IMR-90 (cell line): ENCODE data around the gene LILRA6. TPM values are rescaled to one million over a fixed set of nuclear protein-coding genes. Genes with fewer than 3 reads are reported as not detected.

Experiments
- ATAC-seq: fragments of 200-7000 bp; cut with Tn5 transposase; 2 replicates; pipeline ENCODE4 v1.9.1; 2020; ENCODE audit warnings: low read depth, mild to moderate bottlenecking, moderate library complexity
- BruUV-seq: library from RNA; stranded (reverse); fragments of 400-500 nt; replicated peaks from 2 replicates; lab custom pipeline; 2021; lab: Mats Ljungman, UMichigan
- CTCF ChIA-PET: fragments of 300-600 bp; formaldehyde crosslinking; extraction: SDS; loops from one replicate; lab custom pipeline; 2021; ENCODE audit warnings: antibody characterized with exemption; lab: Yijun Ruan, JAX
- POLR2A ChIA-PET: fragments of 300-600 bp; sonication (Branson Sonifier 250); formaldehyde crosslinking; loops from one replicate; lab custom pipeline; 2022; ENCODE audit warnings: antibody characterized with exemption; ENCODE audit not compliant: unreplicated experiment; lab: Charles Lee
- DNase-seq: peaks from one replicate; pipeline ENCODE4 v3.0.0; 2013
- H2AFZ ChIP-seq: replicated peaks from 2 replicates; pipeline ENCODE3; 2013; ENCODE audit warnings: low read length, mild to moderate bottlenecking; ENCODE audit not compliant: poor library complexity
- H2AK5ac ChIP-seq: 2 replicates; pipeline ENCODE4 v1.6.1; 2013; ENCODE audit warnings: low read depth, low read length, inconsistent platforms
- H2AK9ac ChIP-seq: replicated peaks from 2 replicates; pipeline ENCODE3; 2013; ENCODE audit warnings: mild to moderate bottlenecking, low read depth, low read length, moderate library complexity; ENCODE audit not compliant: poor library complexity
- H2BK120ac ChIP-seq: 2 replicates; pipeline ENCODE4 v1.6.1; 2013; ENCODE audit warnings: low read depth, low read length, inconsistent platforms
- H2BK15ac ChIP-seq: 3 replicates; pipeline ENCODE4 v1.6.1; 2013; ENCODE audit warnings: low read depth, low read length, inconsistent platforms
- H2BK20ac ChIP-seq: 2 replicates; pipeline ENCODE4 v1.6.1; 2013; ENCODE audit warnings: low read depth, mild to moderate bottlenecking, inconsistent platforms, low read length, moderate library complexity
- H2BK5ac ChIP-seq: 2 replicates; pipeline ENCODE4 v1.6.1; 2013; ENCODE audit warnings: mild to moderate bottlenecking, low read depth, low read length, inconsistent platforms; ENCODE audit not compliant: poor library complexity, severe bottlenecking
- H3K14ac ChIP-seq: replicated peaks from 2 replicates; pipeline ENCODE4 v1.6.1; 2013; ENCODE audit warnings: low read depth, low read length, inconsistent platforms
- H3K18ac ChIP-seq: 2 replicates; pipeline ENCODE4 v1.6.1; 2013; ENCODE audit warnings: low read depth, low read length, control low read depth
- H3K23ac ChIP-seq: 2 replicates; pipeline ENCODE4 v1.6.1; 2013; ENCODE audit warnings: low read depth, low read length, inconsistent platforms
- H3K27ac ChIP-seq: 2 replicates; pipeline ENCODE4 v1.5.1; 2013; ENCODE audit warnings: mild to moderate bottlenecking, control low read depth, low read length; ENCODE audit not compliant: insufficient read depth
- H3K27me3 ChIP-seq: 2 replicates; pipeline ENCODE4 v1.6.1; 2013; ENCODE audit warnings: low read length; ENCODE audit not compliant: control insufficient read depth, insufficient read depth
- H3K36me3 ChIP-seq: 2 replicates; pipeline ENCODE4 v1.6.1; 2013; ENCODE audit warnings: low read length, mixed read lengths; ENCODE audit not compliant: control insufficient read depth, insufficient read depth
- H3K4ac ChIP-seq: 2 replicates; pipeline ENCODE4 v1.6.1; 2013; ENCODE audit warnings: low read depth, low read length, inconsistent platforms
- H3K4me1 ChIP-seq: 2 replicates; pipeline ENCODE4 v1.6.1; 2013; ENCODE audit warnings: low read length, mixed read lengths; ENCODE audit not compliant: control insufficient read depth, insufficient read depth
- H3K4me2 ChIP-seq: 2 replicates; pipeline ENCODE4 v1.6.1; 2013; ENCODE audit warnings: low read depth, mild to moderate bottlenecking, control low read depth, low read length, moderate library complexity
- H3K4me3 ChIP-seq: 2 replicates; pipeline ENCODE4 v1.5.1; 2013; ENCODE audit warnings: low read depth, mild to moderate bottlenecking, control low read depth, low read length, moderate library complexity; ENCODE audit not compliant: insufficient read depth
- H3K56ac ChIP-seq: 2 replicates; pipeline ENCODE4 v1.6.1; 2013; ENCODE audit warnings: low read length, inconsistent platforms; ENCODE audit not compliant: insufficient read depth; ENCODE audit errors: extremely low read depth
- H3K79me1 ChIP-seq, 2 experiments: 2 replicates each; pipeline ENCODE4 v1.6.1; 2013; ENCODE audit warnings: low read length in 2 of 2, inconsistent platforms in 1 of 2, low read depth in 1 of 2
- H3K9ac ChIP-seq: 2 replicates; pipeline ENCODE4 v1.6.1; 2013; ENCODE audit warnings: low read depth, low read length, control low read depth
- H3K9me1 ChIP-seq: 2 replicates; pipeline ENCODE4 v1.6.1; 2013; ENCODE audit warnings: low read length, inconsistent platforms; ENCODE audit not compliant: insufficient read depth
- H3K9me3 ChIP-seq: 2 replicates; pipeline ENCODE4 v1.6.1; 2013; ENCODE audit warnings: low read length; ENCODE audit not compliant: control insufficient read depth, insufficient read depth
- H4K20me1 ChIP-seq: 2 replicates; pipeline ENCODE4 v1.6.1; 2013; ENCODE audit warnings: low read length, inconsistent platforms; ENCODE audit not compliant: insufficient read depth
- H4K5ac ChIP-seq: 2 replicates; pipeline ENCODE4 v1.6.1; 2013; ENCODE audit warnings: mild to moderate bottlenecking, low read depth, low read length, control low read depth
- H4K8ac ChIP-seq, 2 experiments: 2 replicates each; pipeline ENCODE4 v1.6.1; 2013; ENCODE audit warnings: low read depth in 2 of 2, low read length in 2 of 2, control low read depth in 1 of 2, inconsistent platforms in 1 of 2
- H4K91ac ChIP-seq: 2 replicates; pipeline ENCODE4 v1.6.1; 2013; ENCODE audit warnings: low read depth, low read length, inconsistent platforms; ENCODE audit not compliant: insufficient read depth
- BHLHE40 ChIP-seq: fragments of 150-350 bp; IDR thresholded peaks from 2 replicates; pipeline ENCODE4 v1.6.1; 2016; ENCODE audit warnings: mild to moderate bottlenecking, low read depth, low read length
- CEBPB ChIP-seq: IDR thresholded peaks from 2 replicates; pipeline ENCODE4 v1.6.1; 2012; ENCODE audit warnings: low read depth, low read length, improper control_type of control experiment
- ELK1 ChIP-seq: fragments of 150-350 bp; IDR thresholded peaks from 2 replicates; pipeline ENCODE4 v1.6.1; 2016; ENCODE audit warnings: low read depth, mild to moderate bottlenecking, low read length, moderate library complexity, borderline replicate concordance
- FOS ChIP-seq: fragments of 150-350 bp; IDR thresholded peaks from 2 replicates; pipeline ENCODE4 v1.6.1; 2016; ENCODE audit warnings: low read depth, low read length
- MAFK ChIP-seq: IDR thresholded peaks from 2 replicates; pipeline ENCODE4 v1.6.1; 2012; ENCODE audit warnings: low read depth, low read length, improper control_type of control experiment
- POLR2A ChIP-seq: IDR thresholded peaks from 2 replicates; pipeline ENCODE4 v1.6.1; 2012; ENCODE audit warnings: mild to moderate bottlenecking, low read depth, low read length
- RCOR1 ChIP-seq: IDR thresholded peaks from 2 replicates; pipeline ENCODE4 v1.6.1; 2012; ENCODE audit warnings: mild to moderate bottlenecking, low read length, improper control_type of control experiment; ENCODE audit not compliant: insufficient replicate concordance
- RFX5 ChIP-seq: IDR thresholded peaks from 2 replicates; pipeline ENCODE4 v1.8.0; 2012; ENCODE audit warnings: low read depth, mild to moderate bottlenecking, low read length, moderate library complexity
- WGBS, 2 experiments: methylation state at CpG; one replicate each; pipeline versions ENCODE4 v1.1.5 to v1.1.7; 2013; ENCODE audit warnings: missing lambda C conversion rate in 2 of 2; ENCODE audit not compliant: insufficient read length in 1 of 2; ENCODE audit errors: extremely low coverage in 2 of 2; 5-methylcytosine and 5-hydroxymethylcytosine counted together
- dilution Hi-C: fragments of 300-500 bp; cut with HindIII; formaldehyde crosslinking; loops from one replicate; pipeline ENCODE4 v1.14.3; 2018; ENCODE audit warnings: low sequenced_read_pairs; ENCODE audit not compliant: unreplicated experiment
- in situ Hi-C: fragments of 300-500 bp; cut with MboI; formaldehyde crosslinking; loops from 3 replicates; pipeline ENCODE4 v1.14.3; 2019; ENCODE audit warnings: low sequenced_read_pairs, inconsistent platforms, mixed read lengths
- intact Hi-C: fragments of 100-400 bp; cut with micrococcal nuclease; formaldehyde crosslinking; loops from 2 replicates; pipeline ENCODE4 v1.10.0; 2022
- polyA plus RNA-seq, 3 experiments: library from polyadenylated mRNA; depleted of rRNA; stranded (reverse); fragments of >200 nt; gene quantifications; 2 replicates each; pipeline ENCODE4 v1.2.3, GENCODE V29; 2012; ENCODE audit warnings: low replicate concordance in 1 of 3
- total RNA-seq: library from RNA; depleted of rRNA; stranded (reverse); fragments of >200 nt; gene quantifications from 2 replicates; pipeline ENCODE4 v1.2.3, GENCODE V29; 2012
- TF ChIP-seq, protein P1 (sequence below): conservative IDR thresholded peaks from 2 replicates; pipeline ENCODE4 v1.5.1; 2012; ENCODE audit warnings: mild to moderate bottlenecking, low read depth, low read length, improper control_type of control experiment

The LILRA6 gene
- total and polyA plus RNA-seq, 2 of the 4 experiments (the other 2 are of a cell fraction) = not detected

DNA sequence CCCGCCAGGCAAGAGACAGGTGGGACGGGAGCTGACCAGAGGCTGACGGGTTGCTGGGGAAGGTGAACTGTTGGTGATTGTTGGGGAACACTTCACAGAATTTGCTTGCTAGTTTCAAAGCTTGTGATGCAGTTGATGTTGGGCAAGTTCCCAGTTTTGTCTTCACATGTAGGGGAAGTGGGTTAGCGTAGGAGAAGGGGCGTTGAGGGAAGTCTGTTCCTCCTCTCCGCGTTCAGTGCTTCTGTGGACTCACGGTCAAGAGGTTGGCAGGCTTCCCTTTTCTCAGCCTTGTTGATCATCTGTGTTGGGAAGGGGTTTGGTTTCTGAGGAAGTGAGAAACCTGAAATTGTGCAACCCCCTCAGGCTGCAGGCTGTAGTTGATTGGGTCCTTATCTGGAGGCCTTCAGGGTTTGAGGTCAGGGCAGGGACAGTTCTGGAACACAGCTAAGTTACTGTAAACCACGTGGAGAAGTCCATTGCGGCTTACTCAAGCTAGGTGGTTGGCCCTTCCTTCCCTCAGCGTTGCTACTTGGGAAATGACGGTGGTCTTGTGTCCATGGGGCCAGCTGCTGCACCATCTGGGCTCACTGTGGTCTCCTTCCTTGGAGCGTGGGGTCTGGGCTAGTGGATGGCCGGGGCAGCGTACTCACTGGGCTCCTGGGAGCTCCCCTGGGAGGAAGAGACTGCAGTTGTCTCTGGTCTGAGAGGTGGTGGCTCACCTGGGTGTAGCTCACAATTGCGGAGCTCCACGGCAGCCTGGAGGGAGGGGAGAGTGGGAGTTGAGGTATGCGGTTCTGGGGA lies 34.4 kb downstream of the LILRA6 start (continued):
- TF ChIP-seq CEBPB (peak; percentile 88), RCOR1 (no peak)

DNA sequence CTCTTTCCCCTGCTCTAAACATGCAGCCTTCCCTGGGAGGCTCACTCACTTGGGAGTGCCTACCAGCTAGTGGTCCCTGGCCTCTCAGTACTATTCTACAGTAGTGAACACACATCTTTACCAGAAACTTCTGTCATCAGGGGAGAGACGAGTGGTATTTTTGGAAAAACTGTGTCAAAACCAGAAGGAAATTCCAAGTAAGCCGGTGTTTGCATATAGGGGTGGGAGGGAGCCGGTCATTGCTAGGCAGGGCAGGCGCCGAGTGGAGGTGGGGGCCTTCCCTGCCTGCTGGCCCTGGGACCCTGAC lies 35.0 kb downstream of the LILRA6 start:
- Histone ChIP-seq H2BK5ac (no peak overlapping the region), H4K20me1 (peaks cover 86% of the 10 kb centered on the region), H2AFZ (no peak overlapping the region), H3K56ac (no peak overlapping the region), H2BK15ac (no peak overlapping the region), H4K5ac (no peak overlapping the region), H3K27ac (peak overlapping the region; percentile 5; the same call in 1 of the 2 replicates), H3K27me3 (no peaks in the 10 kb centered on the region), H4K91ac (no peak overlapping the region), H3K4me1 (peaks cover 35% of the 10 kb centered on the region), H2AK9ac (no peak overlapping the region), H3K9me3 (no peaks in the 10 kb centered on the region), H3K9me1 (peaks cover 30% of the 10 kb centered on the region), H3K4me3 (no peak overlapping the region), H3K23ac (no peak overlapping the region), H2BK120ac (no peak overlapping the region), H3K4me2 (no peak overlapping the region; the same call in 1 of the 2 replicates), H3K14ac (no peak overlapping the region), H3K9ac (no peak overlapping the region), H3K36me3 (peaks cover 50% of the 10 kb centered on the region), H3K79me1 (peaks cover 8 to 76% of the 10 kb centered on the region in 2 experiments), H3K4ac (no peak overlapping the region), H4K8ac (no peak overlapping the region), H2AK5ac (no peak overlapping the region), H3K18ac (no peak overlapping the region), H2BK20ac (no peak overlapping the region)
- WGBS, 2 experiments = 92% methylated on average over 2 of the region's 5 CpGs; no CpG with 5 or more reads in 1 of the 2 experiments
- DNase-seq = no peak
- in situ Hi-C loops = loop anchor here (10.0 kb wide), 1 partner anchor 247 kb away; no protein-coding TSS in a partner anchor
- no TSS peak for BruUV-seq
- no peak for ATAC-seq
- TF ChIP-seq MAFK (no peak), RFX5 (no peak), ELK1 (no peak), BHLHE40 (no peak), FOS (no peak), RCOR1 (no peak), POLR2A (no peak)
- TF ChIP-seq, protein P1, sequence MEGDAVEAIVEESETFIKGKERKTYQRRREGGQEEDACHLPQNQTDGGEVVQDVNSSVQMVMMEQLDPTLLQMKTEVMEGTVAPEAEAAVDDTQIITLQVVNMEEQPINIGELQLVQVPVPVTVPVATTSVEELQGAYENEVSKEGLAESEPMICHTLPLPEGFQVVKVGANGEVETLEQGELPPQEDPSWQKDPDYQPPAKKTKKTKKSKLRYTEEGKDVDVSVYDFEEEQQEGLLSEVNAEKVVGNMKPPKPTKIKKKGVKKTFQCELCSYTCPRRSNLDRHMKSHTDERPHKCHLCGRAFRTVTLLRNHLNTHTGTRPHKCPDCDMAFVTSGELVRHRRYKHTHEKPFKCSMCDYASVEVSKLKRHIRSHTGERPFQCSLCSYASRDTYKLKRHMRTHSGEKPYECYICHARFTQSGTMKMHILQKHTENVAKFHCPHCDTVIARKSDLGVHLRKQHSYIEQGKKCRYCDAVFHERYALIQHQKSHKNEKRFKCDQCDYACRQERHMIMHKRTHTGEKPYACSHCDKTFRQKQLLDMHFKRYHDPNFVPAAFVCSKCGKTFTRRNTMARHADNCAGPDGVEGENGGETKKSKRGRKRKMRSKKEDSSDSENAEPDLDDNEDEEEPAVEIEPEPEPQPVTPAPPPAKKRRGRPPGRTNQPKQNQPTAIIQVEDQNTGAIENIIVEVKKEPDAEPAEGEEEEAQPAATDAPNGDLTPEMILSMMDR = no peak
- dilution Hi-C loops = no loop called here
- ChIA-PET CTCF (no interaction called here), POLR2A (interaction anchor here (1.5 kb wide), 1 partner anchor 18 kb away, joined by 6 read pairs; the partner anchor contains the start of gene MBOAT7)
- intact Hi-C loops = no loop called here
